K562 (cell line): ENCODE measurements around the gene SH2D5. TPM values are rescaled to one million over a fixed set of nuclear protein-coding genes. Genes with fewer than 3 reads are reported as not detected.
A peak's percentile ranks its signal among the peaks of the same experiment; 100 is the strongest.

ENCODE experiments used
- ATAC-seq: fragments of 200-7000 bp; cut with Tn5 transposase; 3 replicates; pipeline ENCODE4 v1.9.1; 2020; ENCODE audit warnings: moderate library complexity
- BruUV-seq: library from RNA; stranded (reverse); fragments of 400-500 nt; replicated peaks from 2 replicates; lab custom pipeline; 2021; lab: Mats Ljungman, UMichigan
- CTCF ChIA-PET: fragments of 300-600 bp; formaldehyde crosslinking; extraction: SDS; loops from one replicate; lab custom pipeline; 2021; ENCODE audit warnings: low intra/inter-chr PET ratio; lab: Yijun Ruan, JAX
- POLR2A ChIA-PET: fragments of 300-600, 350-650 bp; sonication (Branson Sonifier 250); formaldehyde crosslinking; extraction: SDS; loops from one replicate; lab custom pipeline; 2021; ENCODE audit warnings: antibody characterized with exemption, inconsistent platforms; lab: Yijun Ruan, JAX
- DNase-seq, 4 experiments: peaks; one replicate each; pipeline versions ENCODE4 v3.0.0 to v3.0.0-alpha.2; 2011 to 2018; ENCODE audit warnings: low spot score in 3 of 4, mixed read lengths in 3 of 4; ENCODE audit errors: extremely low read depth in 1 of 4
- FAIRE-seq: peaks from 2 replicates; lab custom pipeline; 2011; peaks lifted over from hg19 to GRCh38; lab: Jason Lieb, UNC
- H2AFZ ChIP-seq: 2 replicates; pipeline ENCODE4 v1.6.0; 2011; ENCODE audit warnings: low read depth, low read length, control low read depth, inconsistent platforms
- H3K27ac ChIP-seq: fragments of 200-600 bp; 3 replicates; pipeline ENCODE4 v1.8.0; 2011; ENCODE audit warnings: low read depth, mild to moderate bottlenecking, control low read depth, inconsistent platforms, low read length, moderate library complexity, mixed read lengths; ENCODE audit errors: extremely low read depth
- H3K27me3 ChIP-seq, 2 experiments: fragments of 300-600 bp in 1 of 2; 2 replicates in 1 of 2; 3 replicates in 1 of 2; pipeline versions ENCODE4 v1.6.0 to v1.8.0; 2011; ENCODE audit warnings: inconsistent platforms in 2 of 2, low read length in 2 of 2, mild to moderate bottlenecking in 1 of 2, mixed read lengths in 1 of 2, moderate library complexity in 1 of 2; ENCODE audit not compliant: control insufficient read depth in 2 of 2, insufficient read depth in 2 of 2
- H3K36me3 ChIP-seq: fragments of 300-600 bp; 3 replicates; pipeline ENCODE4 v1.8.0; 2011; ENCODE audit warnings: mild to moderate bottlenecking, low read length, inconsistent platforms; ENCODE audit not compliant: control insufficient read depth, insufficient read depth
- H3K4me1 ChIP-seq, 2 experiments: fragments of 200-600 bp in 1 of 2; replicated peaks in 1 of 2; 2 replicates in 1 of 2; 3 replicates in 1 of 2; pipeline versions ENCODE4 v1.5.1 to v1.8.0; 2011; ENCODE audit warnings: inconsistent platforms in 2 of 2, low read length in 2 of 2, mild to moderate bottlenecking in 1 of 2, mixed read lengths in 1 of 2, moderate library complexity in 1 of 2; ENCODE audit not compliant: control insufficient read depth in 2 of 2, insufficient read depth in 2 of 2
- H3K4me2 ChIP-seq: 2 replicates; pipeline ENCODE4 v1.6.1; 2011; ENCODE audit warnings: low read length, control low read depth, inconsistent platforms, mixed read lengths; ENCODE audit not compliant: insufficient read depth
- H3K4me3 ChIP-seq: fragments of 200-600 bp; sonication (generic), shearing (Covaris generic); 2 replicates; pipeline ENCODE4 v1.5.1; 2016; ENCODE audit warnings: control low read depth, inconsistent platforms
- H3K79me2 ChIP-seq: fragments of 200-600 bp; 3 replicates; pipeline ENCODE4 v1.8.0; 2011; ENCODE audit warnings: low read length, inconsistent platforms; ENCODE audit not compliant: control insufficient read depth, insufficient read depth
- H3K9ac ChIP-seq, 2 experiments: 2 replicates each; pipeline versions ENCODE4 v1.6.0 to v1.6.1; 2011; ENCODE audit warnings: low read depth in 2 of 2, low read length in 2 of 2, control low read depth in 1 of 2, inconsistent platforms in 1 of 2, mild to moderate bottlenecking in 1 of 2, mixed read lengths in 1 of 2; ENCODE audit not compliant: insufficient read depth in 1 of 2
- H3K9me1 ChIP-seq: one replicate; pipeline ENCODE4 v1.6.0; 2011; ENCODE audit warnings: inconsistent platforms, mild to moderate bottlenecking, low read length, moderate library complexity; ENCODE audit not compliant: control insufficient read depth, insufficient read depth
- H3K9me3 ChIP-seq: replicated peaks from 2 replicates; pipeline ENCODE4 v1.5.1; 2011; ENCODE audit warnings: low read depth, low read length, inconsistent platforms; ENCODE audit not compliant: control insufficient read depth, insufficient read depth
- H4K20me1 ChIP-seq: replicated peaks from 2 replicates; pipeline ENCODE4 v1.6.1; 2011; ENCODE audit warnings: low read length, inconsistent platforms, mixed read lengths; ENCODE audit not compliant: control insufficient read depth, insufficient read depth
- ARID4B ChIP-seq: sonication (generic); formaldehyde crosslinking; IDR thresholded peaks from 2 replicates; pipeline ENCODE4 v1.8.0; 2022; ENCODE audit warnings: mild to moderate bottlenecking, missing genetic modification reagents
- ASH1L ChIP-seq: fragments of 450-650 bp; IDR thresholded peaks from 2 replicates; pipeline ENCODE4 v1.6.1; 2018; ENCODE audit warnings: borderline replicate concordance, mild to moderate bottlenecking, low read depth; ENCODE audit not compliant: partially characterized antibody
- BCOR ChIP-seq: fragments of 450-650 bp; IDR thresholded peaks from 2 replicates; pipeline ENCODE4 v1.6.1; 2016
- ELF1 ChIP-seq: fragments of 200-800 bp; sonication (Bioruptor generic); IDR thresholded peaks from 2 replicates; pipeline ENCODE4 v1.6.1; 2016; ENCODE audit warnings: missing genetic modification characterization, missing compliant biosample characterization
- FOXA1 ChIP-seq: fragments of 450-650 bp; IDR thresholded peaks from 2 replicates; pipeline ENCODE4 v1.6.1; 2016; ENCODE audit warnings: mild to moderate bottlenecking, borderline replicate concordance
- GABPA ChIP-seq: fragments of 200-800 bp; sonication (Bioruptor generic); conservative IDR thresholded peaks from 2 replicates; pipeline ENCODE4 v1.6.1; 2016; ENCODE audit warnings: low read depth, missing genetic modification characterization, missing compliant biosample characterization
- HDAC2 ChIP-seq: fragments of 450-650 bp; IDR thresholded peaks from 2 replicates; pipeline ENCODE4 v1.6.1; 2016; ENCODE audit warnings: mild to moderate bottlenecking
- HDAC3 ChIP-seq: fragments of 450-650 bp; IDR thresholded peaks from 2 replicates; pipeline ENCODE4 v1.6.1; 2018; ENCODE audit warnings: borderline replicate concordance, mild to moderate bottlenecking, moderate library complexity; ENCODE audit not compliant: partially characterized antibody
- KDM1A ChIP-seq, 2 experiments: fragments of 450-650 bp; IDR thresholded peaks; 2 replicates each; pipeline ENCODE4 v1.6.1; 2016; ENCODE audit warnings: mild to moderate bottlenecking in 2 of 2
- MYC ChIP-seq, 2 experiments: fragments of 250-450 bp in 1 of 2; sonication (Bioruptor Pico) in 1 of 2; IDR thresholded peaks; 2 replicates each; pipeline versions ENCODE4 v1.5.1 to v1.6.1; 2012 to 2021; ENCODE audit warnings: low read depth in 2 of 2, borderline replicate concordance in 1 of 2, improper control_type of control experiment in 1 of 2, low read length in 1 of 2, mild to moderate bottlenecking in 1 of 2, moderate library complexity in 1 of 2
- NCOA1 ChIP-seq: fragments of 450-650 bp; IDR thresholded peaks from 2 replicates; pipeline ENCODE4 v1.6.1; 2016; ENCODE audit warnings: low read depth
- POLR2B ChIP-seq: fragments of 450-650 bp; IDR thresholded peaks from 2 replicates; pipeline ENCODE4 v1.6.1; 2018; ENCODE audit warnings: low read depth; ENCODE audit not compliant: partially characterized antibody
- RBM25 ChIP-seq: fragments of 200-400 bp; formaldehyde crosslinking; IDR thresholded peaks from 2 replicates; pipeline ENCODE4 v1.6.1; 2018; ENCODE audit warnings: low read length, low read depth, moderate library complexity; ENCODE audit not compliant: severe bottlenecking
- RCOR1 ChIP-seq, 2 experiments: IDR thresholded peaks; 2 replicates each; pipeline ENCODE4 v1.6.1; 2012; ENCODE audit warnings: low read depth in 2 of 2, low read length in 2 of 2, borderline replicate concordance in 1 of 2, improper control_type of control experiment in 1 of 2
- SLC30A9 ChIP-seq: fragments of 250-450 bp; sonication (Bioruptor Pico); IDR thresholded peaks from 2 replicates; pipeline ENCODE4 v1.8.0; 2022; ENCODE audit warnings: mild to moderate bottlenecking, moderate library complexity
- SUPT5H ChIP-seq: fragments of 450-650 bp; IDR thresholded peaks from 2 replicates; pipeline ENCODE4 v1.6.1; 2016
- ZNF121 ChIP-seq: sonication (generic); formaldehyde crosslinking; conservative IDR thresholded peaks from 2 replicates; pipeline ENCODE4 v1.8.0; 2022; ENCODE audit warnings: missing genetic modification reagents
- ZNF347 ChIP-seq: fragments of 450-650 bp; formaldehyde crosslinking; IDR thresholded peaks from 2 replicates; pipeline ENCODE4 v1.4.0; 2020; ENCODE audit warnings: low read depth, mild to moderate bottlenecking, moderate library complexity
- WGBS: fragments of 100-300 bp; shearing (Covaris generic); methylation state at CpG from one replicate; pipeline ENCODE4 v1.1.6; 2016; ENCODE audit warnings: low coverage, mixed read lengths; ENCODE audit not compliant: insufficient coverage; ENCODE audit errors: missing lambda C conversion rate; 5-methylcytosine and 5-hydroxymethylcytosine counted together
- in situ Hi-C: fragments of 300-500 bp; cut with MboI; formaldehyde crosslinking; loops from 4 replicates; pipeline ENCODE4 v1.15.0; 2018; ENCODE audit warnings: inconsistent platforms, mixed read lengths
- intact Hi-C: fragments of 100-400 bp; cut with micrococcal nuclease; formaldehyde crosslinking; loops from 2 replicates; pipeline ENCODE4 v1.14.2; 2022
- polyA plus RNA-seq, 8 experiments: library from polyadenylated mRNA; depleted of rRNA in 4 of 8; stranded (reverse) in 5 of 8; unstranded in 3 of 8; fragments of >200 nt; fragmentation: Nextera tagmentation in 2 of 8; fragmentation: Illumina TruSeq in 1 of 8; extraction: Ambion mirVana in 2 of 8; extraction: Trizol in 1 of 8; gene quantifications; 2 replicates each; pipeline versions ENCODE4 v1.2.1 to v1.2.3, GENCODE V29; 2011 to 2014; ENCODE audit warnings: inconsistent platforms in 1 of 8, missing spikeins in 1 of 8
- total RNA-seq, 7 experiments: library from RNA; depleted of rRNA in 6 of 7; stranded (reverse); fragments of >200 nt in 6 of 7; fragmentation: Illumina TruSeq in 2 of 7; extraction: Trizol in 2 of 7; gene quantifications; 2 replicates each; pipeline versions ENCODE4 v1.2.1 to v1.2.3, GENCODE V29; 2011 to 2021; ENCODE audit warnings: low replicate concordance in 1 of 7

SH2D5 gene
- total and polyA plus RNA-seq, 9 of the 15 experiments (the other 6 are each of a cell fraction or from before 2014, with no cell fraction given) = 0.06 to 0.11 TPM; not detected in 7

- TF ChIP-seq ARID4B (no peak), SUPT5H (no peak), FOXA1 (no peak), RCOR1 (IDR thresholded peaks at IDR 0.05; ENCODE audit: borderline replicate concordance in 1 of 2, low read depth in 2 of 2, low read length in 2 of 2) (peak in 1 of 2 experiments; percentile 81; a peak in 2 of 4 replicates), GABPA (no peak)
Observed at GRCh38 chr1:20709868-20710267, 22.6 kb downstream of the SH2D5 start (continued).

DNA sequence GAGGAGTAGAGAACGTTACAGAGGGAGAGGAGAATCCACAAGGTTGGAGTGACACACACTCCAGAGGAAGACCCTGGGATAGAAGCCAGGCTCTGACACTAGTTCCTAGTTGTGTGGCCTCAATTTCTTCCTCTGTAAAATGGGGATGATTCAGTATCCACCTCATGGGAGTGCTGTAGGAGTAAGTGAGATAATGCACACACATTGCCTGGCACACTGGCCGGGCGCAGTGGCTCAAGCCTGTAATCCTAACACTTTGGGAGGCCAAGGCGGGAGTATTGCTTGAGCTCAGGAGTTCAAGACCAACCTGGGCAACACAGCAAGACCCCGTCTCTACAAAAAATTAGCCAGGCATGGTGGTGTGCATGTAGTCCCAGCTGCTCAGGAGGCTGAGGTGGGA, 23.6 kb downstream of the SH2D5 start:
- CTCF ChIA-PET = no interaction called here
- no peak for TF ChIP-seq MYC (IDR thresholded peaks at IDR 0.05; ENCODE audit: low read depth, low read length)
- TF ChIP-seq MYC (CRISPR knock-in tag; IDR thresholded peaks at IDR 0.05; ENCODE audit: borderline replicate concordance, low read depth) = no peak
- TF ChIP-seq ZNF347 (CRISPR knock-in tag) = no peak
- TF ChIP-seq SLC30A9 (CRISPR knock-in tag) = no peak
- no peak for TF ChIP-seq ASH1L
- TF ChIP-seq NCOA1 = no peak
- no peak for TF ChIP-seq POLR2B
- TF ChIP-seq KDM1A (IDR thresholded peaks at IDR 0.05) = peak; percentile 37 to 56; a peak in 3 of 4 replicates
- TF ChIP-seq HDAC2 = peak; percentile 27; the same call in 1 of the 2 replicates
- no peak for TF ChIP-seq ELF1
- peak; percentile 66 for TF ChIP-seq RBM25
- no peak for TF ChIP-seq HDAC3
- peak; percentile 75 for TF ChIP-seq BCOR
- peak; percentile 98 for TF ChIP-seq ZNF121 (CRISPR knock-in tag)
- Histone ChIP-seq H3K9ac (no peak overlapping the region), H3K4me3 (no peak overlapping the region), H3K79me2 (no peaks in the 10 kb centered on the region), H3K4me1 (peaks cover 5 to 33% of the 10 kb centered on the region in 2 experiments; a peak in 3 of 5 replicates), H3K27me3 (peaks cover 9 to 50% of the 10 kb centered on the region in 2 experiments; a peak in 4 of 5 replicates), H4K20me1 (peaks cover 5% of the 10 kb centered on the region), H3K36me3 (no peaks in the 10 kb centered on the region), H3K27ac (no peak overlapping the region), H2AFZ (no peak overlapping the region), H3K4me2 (no peak overlapping the region), H3K9me1 (peaks cover 2% of the 10 kb centered on the region), H3K9me3 (no peaks in the 10 kb centered on the region; the same call in 1 of the 2 replicates)
- POLR2A ChIA-PET = no interaction called here
- no TSS peak for BruUV-seq
- in situ Hi-C loops = loop anchor here (10.0 kb wide), 1 partner anchor 656 kb away; no protein-coding TSS in a partner anchor
- 18% methylated on average over 5 of the region's 5 CpGs for WGBS
- FAIRE-seq (no peak), ATAC-seq (no peak), DNase-seq (no peak)
- intact Hi-C loops = no loop called here
